BLaER1 (cell line): ENCODE data around the gene RPS6KA2.
"Not testable (repeated sequence)": the region's sequence is repeated elsewhere in the genome, so short reads cannot be mapped to it uniquely, and the experiment has no call there.

Experiments used
- H3K27ac ChIP-seq: shearing (Covaris generic); formaldehyde crosslinking; 2 replicates; pipeline ENCODE4 v1.8.1; 2022
- H3K27me3 ChIP-seq: shearing (Covaris generic); formaldehyde crosslinking; 2 replicates; pipeline ENCODE4 v1.8.1; 2022
- H3K36me3 ChIP-seq: shearing (Covaris generic); formaldehyde crosslinking; 2 replicates; pipeline ENCODE4 v1.8.1; 2022
- H3K4me1 ChIP-seq: shearing (Covaris generic); formaldehyde crosslinking; 2 replicates; pipeline ENCODE4 v1.8.1; 2022
- H3K4me2 ChIP-seq: shearing (Covaris generic); formaldehyde crosslinking; 2 replicates; pipeline ENCODE4 v1.8.1; 2022
- H3K4me3 ChIP-seq: shearing (Covaris generic); formaldehyde crosslinking; 2 replicates; pipeline ENCODE4 v1.8.1; 2022
- H3K9ac ChIP-seq: shearing (Covaris generic); formaldehyde crosslinking; 2 replicates; pipeline ENCODE4 v1.8.1; 2022
- H3K9me3 ChIP-seq: shearing (Covaris generic); formaldehyde crosslinking; 2 replicates; pipeline ENCODE4 v1.8.1; 2022
- H4K20me1 ChIP-seq: shearing (Covaris generic); formaldehyde crosslinking; 2 replicates; pipeline ENCODE4 v1.8.1; 2022
- Cebpa-rat ChIP-seq: shearing (Covaris generic); IDR thresholded peaks from 2 replicates; pipeline ENCODE4 v1.8.1; 2022

RPS6KA2 gene

GRCh38 chr6:166394036-166394892 lies 232.8 kb downstream of the RPS6KA2 start:
- Histone ChIP-seq H3K9me3 (peaks cover 6% of the 10 kb centered on the region), H3K36me3 (no peaks in the 10 kb centered on the region), H3K4me1 (peaks cover 21% of the 10 kb centered on the region), H3K27me3 (no peaks in the 10 kb centered on the region), H3K4me2 (no peak overlapping the region), H3K27ac (no peak overlapping the region), H4K20me1 (no peaks in the 10 kb centered on the region), H3K9ac (no peak overlapping the region), H3K4me3 (no peak overlapping the region)
- TF ChIP-seq Cebpa-rat, result no peak

GRCh38 chr6:166393535-166393823 lies 233.6 kb downstream of the RPS6KA2 start:
- Histone ChIP-seq H3K36me3 (no peaks in the 10 kb centered on the region), H3K9me3 (peaks cover 6% of the 10 kb centered on the region), H3K4me1 (peaks cover 21% of the 10 kb centered on the region), H3K9ac (no peak overlapping the region), H3K4me3 (no peak overlapping the region), H3K27ac (no peak overlapping the region), H3K27me3 (no peaks in the 10 kb centered on the region), H4K20me1 (no peaks in the 10 kb centered on the region), H3K4me2 (no peak overlapping the region)
- no peak for TF ChIP-seq Cebpa-rat

GRCh38 chr6:166392755-166393534 lies 234.1 kb downstream of the RPS6KA2 start:
- H3K9ac ChIP-seq, H3K27ac ChIP-seq: not testable (repeated sequence)
- H3K4me1 ChIP-seq, result peaks cover 18% of the 10 kb centered on the region

GRCh38 chr6:166389119-166389518 lies 237.9 kb downstream of the RPS6KA2 start:
- no peaks in the 10 kb centered on the region for H3K27me3 ChIP-seq
- H3K9ac ChIP-seq, result no peak overlapping the region
- H3K36me3 ChIP-seq, result no peaks in the 10 kb centered on the region
- H3K27ac ChIP-seq, result no peak overlapping the region
- no peaks in the 10 kb centered on the region for H4K20me1 ChIP-seq
- TF ChIP-seq Cebpa-rat, result no peak
- H3K4me1 ChIP-seq, result peaks cover 12% of the 10 kb centered on the region
- no peak overlapping the region for H3K4me3 ChIP-seq
- H3K9me3 ChIP-seq, result no peaks in the 10 kb centered on the region
- no peak overlapping the region for H3K4me2 ChIP-seq

More at GRCh38 chr6:166392755-166393534, 234.1 kb downstream of the RPS6KA2 start:
- H3K27me3 ChIP-seq, H3K9me3 ChIP-seq, H3K4me2 ChIP-seq, H4K20me1 ChIP-seq, H3K4me3 ChIP-seq, H3K36me3 ChIP-seq: not testable (repeated sequence)

GRCh38 chr6:166388290-166389004 lies 238.6 kb downstream of the RPS6KA2 start:
- H3K36me3 ChIP-seq, result no peaks in the 10 kb centered on the region
- H3K9me3 ChIP-seq, result no peaks in the 10 kb centered on the region
- H3K4me1 ChIP-seq, result peaks cover 15% of the 10 kb centered on the region
- no peak overlapping the region for H3K9ac ChIP-seq
- no peaks in the 10 kb centered on the region for H3K27me3 ChIP-seq
- TF ChIP-seq Cebpa-rat, result no peak
- no peak overlapping the region for H3K4me3 ChIP-seq
- H3K4me2 ChIP-seq, result no peak overlapping the region
- no peaks in the 10 kb centered on the region for H4K20me1 ChIP-seq
- H3K27ac ChIP-seq, result no peak overlapping the region

- no peak overlapping the region for H3K9ac ChIP-seq
- no peak overlapping the region for H3K4me2 ChIP-seq
- no peaks in the 10 kb centered on the region for H3K9me3 ChIP-seq
- H3K27me3 ChIP-seq, result no peaks in the 10 kb centered on the region
- no peaks in the 10 kb centered on the region for H3K36me3 ChIP-seq
- no peak overlapping the region for H3K4me3 ChIP-seq
- no peaks in the 10 kb centered on the region for H4K20me1 ChIP-seq
- peaks cover 15% of the 10 kb centered on the region for H3K4me1 ChIP-seq
- TF ChIP-seq Cebpa-rat, result no peak
- H3K27ac ChIP-seq, result no peak overlapping the region
These were observed 239.3 kb downstream of the RPS6KA2 start for GRCh38 chr6:166387642-166388289.

- H3K36me3 ChIP-seq, H3K9me3 ChIP-seq, H3K9ac ChIP-seq, H4K20me1 ChIP-seq, H3K4me2 ChIP-seq, H3K27ac ChIP-seq, H3K4me3 ChIP-seq, H3K27me3 ChIP-seq: not testable (repeated sequence)
- H3K4me1 ChIP-seq, result peaks cover 16% of the 10 kb centered on the region
These were observed 240.0 kb downstream of the RPS6KA2 start for GRCh38 chr6:166387098-166387497.

GRCh38 chr6:166386111-166386510 lies 240.9 kb downstream of the RPS6KA2 start:
- Histone ChIP-seq H3K9me3 (no peaks in the 10 kb centered on the region), H3K36me3 (no peaks in the 10 kb centered on the region), H4K20me1 (peaks cover 6% of the 10 kb centered on the region; the same call in 1 of the 2 replicates), H3K4me1 (peaks cover 25% of the 10 kb centered on the region), H3K4me2 (no peak overlapping the region), H3K27me3 (peaks cover 5% of the 10 kb centered on the region; the same call in 1 of the 2 replicates), H3K9ac (no peak overlapping the region), H3K4me3 (no peak overlapping the region), H3K27ac (no peak overlapping the region)
- TF ChIP-seq Cebpa-rat, result no peak

- not testable (repeated sequence) for H3K9me3 ChIP-seq, H3K36me3 ChIP-seq, H3K27me3 ChIP-seq, H4K20me1 ChIP-seq
- H3K4me1 ChIP-seq, result peaks cover 28% of the 10 kb centered on the region
- peak overlapping the region; percentile 98 for H3K4me2 ChIP-seq
- peak overlapping the region; percentile 85 for H3K9ac ChIP-seq
- peak overlapping the region; percentile 82 for H3K27ac ChIP-seq
- H3K4me3 ChIP-seq, result peak overlapping the region; percentile 96
- TF ChIP-seq Cebpa-rat, result peak; percentile 58
These were observed 243.2 kb downstream of the RPS6KA2 start for GRCh38 chr6:166383802-166384363.
